ENCODE data around the gene ACVR1B. TPM values are rescaled to one million over a fixed set of nuclear protein-coding genes. Genes with fewer than 3 reads are reported as not detected.

The ACVR1B gene
- total and polyA plus RNA-seq, 4 donors, result 4.0 to 21.9 (median 12.0) TPM

DNA sequence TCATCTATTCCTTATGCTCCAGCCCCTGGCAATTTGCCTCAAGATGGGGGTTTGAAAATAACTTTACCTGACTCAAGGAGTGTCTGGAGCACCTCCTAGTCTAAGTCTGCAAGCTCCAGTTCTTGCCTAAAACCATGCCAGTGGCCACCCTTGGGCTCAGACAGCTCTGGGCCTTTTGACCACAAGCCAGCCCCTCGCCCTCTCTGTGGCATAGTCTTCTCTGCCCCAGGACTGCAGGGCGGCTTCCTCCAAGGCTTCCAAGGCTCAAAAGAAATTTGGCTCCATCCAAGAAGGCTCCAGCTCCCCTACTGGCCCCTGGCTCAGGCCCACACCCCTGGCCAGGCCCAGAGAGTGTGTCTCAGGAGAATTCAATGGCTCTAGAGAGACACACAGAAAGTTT, 29.4 kb upstream of the ACVR1B start:
- TF ChIP-seq FOXA1 (IDR thresholded peaks at IDR 0.05) (no peak), YY1 (IDR thresholded peaks at IDR 0.05) (no peak), ZBTB33 (IDR thresholded peaks at IDR 0.05) (no peak), RXRA (IDR thresholded peaks at IDR 0.05) (no peak), JUND (IDR thresholded peaks at IDR 0.05) (no peak), NR2F2 (IDR thresholded peaks at IDR 0.05) (no peak), SP1 (IDR thresholded peaks at IDR 0.05) (no peak), EGR1 (IDR thresholded peaks at IDR 0.05; ENCODE audit: low read depth in 2 of 2) (no peak), HNF4G (IDR thresholded peaks at IDR 0.05) (no peak), HNF4A (conservative IDR thresholded peaks at IDR 0.05) (no peak)
- TF ChIP-seq, protein P1, sequence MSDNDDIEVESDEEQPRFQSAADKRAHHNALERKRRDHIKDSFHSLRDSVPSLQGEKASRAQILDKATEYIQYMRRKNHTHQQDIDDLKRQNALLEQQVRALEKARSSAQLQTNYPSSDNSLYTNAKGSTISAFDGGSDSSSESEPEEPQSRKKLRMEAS (IDR thresholded peaks at IDR 0.05), result no peak
- TF ChIP-seq, protein P2, sequence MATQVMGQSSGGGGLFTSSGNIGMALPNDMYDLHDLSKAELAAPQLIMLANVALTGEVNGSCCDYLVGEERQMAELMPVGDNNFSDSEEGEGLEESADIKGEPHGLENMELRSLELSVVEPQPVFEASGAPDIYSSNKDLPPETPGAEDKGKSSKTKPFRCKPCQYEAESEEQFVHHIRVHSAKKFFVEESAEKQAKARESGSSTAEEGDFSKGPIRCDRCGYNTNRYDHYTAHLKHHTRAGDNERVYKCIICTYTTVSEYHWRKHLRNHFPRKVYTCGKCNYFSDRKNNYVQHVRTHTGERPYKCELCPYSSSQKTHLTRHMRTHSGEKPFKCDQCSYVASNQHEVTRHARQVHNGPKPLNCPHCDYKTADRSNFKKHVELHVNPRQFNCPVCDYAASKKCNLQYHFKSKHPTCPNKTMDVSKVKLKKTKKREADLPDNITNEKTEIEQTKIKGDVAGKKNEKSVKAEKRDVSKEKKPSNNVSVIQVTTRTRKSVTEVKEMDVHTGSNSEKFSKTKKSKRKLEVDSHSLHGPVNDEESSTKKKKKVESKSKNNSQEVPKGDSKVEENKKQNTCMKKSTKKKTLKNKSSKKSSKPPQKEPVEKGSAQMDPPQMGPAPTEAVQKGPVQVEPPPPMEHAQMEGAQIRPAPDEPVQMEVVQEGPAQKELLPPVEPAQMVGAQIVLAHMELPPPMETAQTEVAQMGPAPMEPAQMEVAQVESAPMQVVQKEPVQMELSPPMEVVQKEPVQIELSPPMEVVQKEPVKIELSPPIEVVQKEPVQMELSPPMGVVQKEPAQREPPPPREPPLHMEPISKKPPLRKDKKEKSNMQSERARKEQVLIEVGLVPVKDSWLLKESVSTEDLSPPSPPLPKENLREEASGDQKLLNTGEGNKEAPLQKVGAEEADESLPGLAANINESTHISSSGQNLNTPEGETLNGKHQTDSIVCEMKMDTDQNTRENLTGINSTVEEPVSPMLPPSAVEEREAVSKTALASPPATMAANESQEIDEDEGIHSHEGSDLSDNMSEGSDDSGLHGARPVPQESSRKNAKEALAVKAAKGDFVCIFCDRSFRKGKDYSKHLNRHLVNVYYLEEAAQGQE (IDR thresholded peaks at IDR 0.05), result no peak
- TF ChIP-seq, protein P3, sequence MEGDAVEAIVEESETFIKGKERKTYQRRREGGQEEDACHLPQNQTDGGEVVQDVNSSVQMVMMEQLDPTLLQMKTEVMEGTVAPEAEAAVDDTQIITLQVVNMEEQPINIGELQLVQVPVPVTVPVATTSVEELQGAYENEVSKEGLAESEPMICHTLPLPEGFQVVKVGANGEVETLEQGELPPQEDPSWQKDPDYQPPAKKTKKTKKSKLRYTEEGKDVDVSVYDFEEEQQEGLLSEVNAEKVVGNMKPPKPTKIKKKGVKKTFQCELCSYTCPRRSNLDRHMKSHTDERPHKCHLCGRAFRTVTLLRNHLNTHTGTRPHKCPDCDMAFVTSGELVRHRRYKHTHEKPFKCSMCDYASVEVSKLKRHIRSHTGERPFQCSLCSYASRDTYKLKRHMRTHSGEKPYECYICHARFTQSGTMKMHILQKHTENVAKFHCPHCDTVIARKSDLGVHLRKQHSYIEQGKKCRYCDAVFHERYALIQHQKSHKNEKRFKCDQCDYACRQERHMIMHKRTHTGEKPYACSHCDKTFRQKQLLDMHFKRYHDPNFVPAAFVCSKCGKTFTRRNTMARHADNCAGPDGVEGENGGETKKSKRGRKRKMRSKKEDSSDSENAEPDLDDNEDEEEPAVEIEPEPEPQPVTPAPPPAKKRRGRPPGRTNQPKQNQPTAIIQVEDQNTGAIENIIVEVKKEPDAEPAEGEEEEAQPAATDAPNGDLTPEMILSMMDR (IDR thresholded peaks at IDR 0.05; ENCODE audit: low read depth, low read length, missing input control), result no peak
- TF ChIP-seq, protein P4, sequence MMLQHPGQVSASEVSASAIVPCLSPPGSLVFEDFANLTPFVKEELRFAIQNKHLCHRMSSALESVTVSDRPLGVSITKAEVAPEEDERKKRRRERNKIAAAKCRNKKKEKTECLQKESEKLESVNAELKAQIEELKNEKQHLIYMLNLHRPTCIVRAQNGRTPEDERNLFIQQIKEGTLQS (IDR thresholded peaks at IDR 0.05), result no peak
- peaks cover 17 to 38% (median 28%) of the 10 kb centered on the region in 4 donors for H3K4me1 ChIP-seq (ENCODE audit: control insufficient read depth in 4 of 4, insufficient read depth in 4 of 4, low read length in 3 of 4)
- WGBS, result 94% methylated on average over 2 of the region's 2 CpGs
- no peak overlapping the region for H3K4me3 ChIP-seq (ENCODE audit: low read depth in 1 of 3, low read length in 3 of 3)
- no peak for DNase-seq (ENCODE audit: low spot score)
- no peaks in the 10 kb centered on the region for H3K9me3 ChIP-seq (ENCODE audit: control insufficient read depth in 4 of 4, low read length in 3 of 4)
- peak overlapping the region; percentile 72 to 81 for H3K27ac ChIP-seq (ENCODE audit: low read depth in 1 of 2, low read length in 2 of 2)
- no peaks in the 10 kb centered on the region for H3K36me3 ChIP-seq (ENCODE audit: control insufficient read depth in 4 of 4, insufficient read depth in 3 of 4, low read depth in 1 of 4, low read length in 3 of 4)
- no peaks in the 10 kb centered on the region for H3K27me3 ChIP-seq (ENCODE audit: control insufficient read depth in 4 of 4, insufficient read depth in 4 of 4, low read length in 3 of 4)
- no peak overlapping the region for H3K9ac ChIP-seq (ENCODE audit: low read depth in 1 of 2, low read length in 2 of 2)

DNA sequence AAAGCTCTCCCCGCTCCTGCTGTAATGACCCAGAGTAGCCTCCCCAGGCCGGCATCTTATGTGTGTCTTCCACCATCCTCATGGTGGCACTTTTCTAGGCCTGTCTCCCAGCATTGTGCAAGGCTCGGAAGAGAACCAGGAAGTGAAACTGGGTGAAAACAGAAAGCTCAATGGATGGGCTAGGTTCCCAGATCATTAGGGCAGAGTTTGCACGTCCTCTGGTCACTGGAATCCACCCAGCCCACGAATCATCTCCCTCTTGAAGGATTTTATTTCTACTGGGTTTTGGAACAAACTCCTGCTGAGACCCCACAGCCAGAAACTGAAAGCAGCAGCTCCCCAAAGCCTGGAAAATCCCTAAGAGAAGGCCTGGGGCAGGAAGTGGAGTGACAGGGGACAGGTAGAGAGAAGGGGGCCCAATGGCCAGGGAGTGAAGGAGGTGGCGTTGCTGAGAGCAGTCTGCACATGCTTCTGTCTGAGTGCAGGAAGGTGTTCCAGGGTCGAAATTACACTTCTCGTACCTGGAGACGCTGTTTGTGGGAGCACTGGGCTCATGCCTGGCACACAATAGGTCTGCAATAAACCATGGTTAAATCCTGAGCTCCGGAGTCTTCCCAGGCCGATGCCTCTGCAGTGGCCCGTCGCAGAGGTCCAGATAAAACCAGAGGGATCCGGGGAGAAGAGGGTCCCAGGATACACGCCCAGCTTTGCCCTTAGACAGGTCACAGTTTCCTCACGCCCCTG, 28.6 kb upstream of the ACVR1B start:
- Histone ChIP-seq H3K9me3 (ENCODE audit: control insufficient read depth in 4 of 4, low read length in 3 of 4) (no peaks in the 10 kb centered on the region), H3K4me3 (ENCODE audit: low read depth in 1 of 3, low read length in 3 of 3) (no peak overlapping the region), H3K9ac (ENCODE audit: low read depth in 1 of 2, low read length in 2 of 2) (no peak overlapping the region), H3K27me3 (ENCODE audit: control insufficient read depth in 4 of 4, insufficient read depth in 4 of 4, low read length in 3 of 4) (no peaks in the 10 kb centered on the region), H3K27ac (ENCODE audit: low read depth in 1 of 2, low read length in 2 of 2) (peak overlapping the region; percentile 72 to 81), H3K4me1 (ENCODE audit: control insufficient read depth in 4 of 4, insufficient read depth in 4 of 4, low read length in 3 of 4) (peaks cover 17 to 36% (median 28%) of the 10 kb centered on the region in 4 donors), H3K36me3 (ENCODE audit: control insufficient read depth in 4 of 4, insufficient read depth in 3 of 4, low read depth in 1 of 4, low read length in 3 of 4) (no peaks in the 10 kb centered on the region)
- no peak for DNase-seq (ENCODE audit: low spot score)
- 48% methylated on average over 16 of the region's 16 CpGs for WGBS
- TF ChIP-seq JUND (IDR thresholded peaks at IDR 0.05), result peak in 1 of 2 donors; percentile 43
- TF ChIP-seq YY1 (IDR thresholded peaks at IDR 0.05), result peak; percentile 73
- no peak for TF ChIP-seq FOXA2 (IDR thresholded peaks at IDR 0.05)
- TF ChIP-seq SP1 (IDR thresholded peaks at IDR 0.05), result peak; percentile 81
- no peak for TF ChIP-seq FOXA1 (IDR thresholded peaks at IDR 0.05)
- peak; percentile 45 for TF ChIP-seq HNF4G (IDR thresholded peaks at IDR 0.05)
- TF ChIP-seq RXRA (IDR thresholded peaks at IDR 0.05), result peak; percentile 81 to 86
- TF ChIP-seq, protein P2 (IDR thresholded peaks at IDR 0.05), result no peak
- peak; percentile 66 for TF ChIP-seq NR2F2 (IDR thresholded peaks at IDR 0.05)
- TF ChIP-seq EGR1 (IDR thresholded peaks at IDR 0.05; ENCODE audit: low read depth in 2 of 2), result peak in 1 of 2 donors; percentile 57
- TF ChIP-seq RAD21 (IDR thresholded peaks at IDR 0.05), result peak; percentile 29 to 62
- TF ChIP-seq TAF1 (conservative IDR thresholded peaks at IDR 0.05), result no peak
- peak; percentile 74 to 77 for TF ChIP-seq HNF4A (conservative IDR thresholded peaks at IDR 0.05)

All from liver (tissue), 9 donors.